Measurements from ENCODE around the gene NRXN3.

Gene NRXN3

GRCh38 chr14:79890527-79890926, 1720.4 kb downstream of the NRXN3 start:
- Histone ChIP-seq H3F3A (ENCODE audit: insufficient read depth) (no peaks in the 10 kb centered on the region), H3K9ac (ENCODE audit: low read length) (no peak overlapping the region), H3K36me3 (ENCODE audit: low read length) (no peaks in the 10 kb centered on the region), H3K27ac (ENCODE audit: low read depth, low read length) (no peak overlapping the region), H3K9me3 (ENCODE audit: insufficient read depth, low read length) (no peaks in the 10 kb centered on the region), H3K9me2 (replicated peaks; ENCODE audit: insufficient read depth, low read length) (no peaks in the 10 kb centered on the region), H4K20me1 (ENCODE audit: low read depth, low read length) (no peaks in the 10 kb centered on the region), H3K27me3 (ENCODE audit: low read length) (no peaks in the 10 kb centered on the region), H2AFZ (ENCODE audit: low read depth, low read length, severe bottlenecking) (no peak overlapping the region), H3K79me2 (ENCODE audit: insufficient read depth, low read length) (no peaks in the 10 kb centered on the region), H3K4me2 (ENCODE audit: low read depth, low read length, poor library complexity, severe bottlenecking) (no peak overlapping the region), H3K4me3 (ENCODE audit: insufficient read depth, low read length, poor library complexity, severe bottlenecking) (no peak overlapping the region)
- no peak for TF ChIP-seq EZH2phosphoT487 (conservative IDR thresholded peaks at IDR 0.05; ENCODE audit: low read length)

GRCh38 chr14:79896009-79896408, 1725.8 kb downstream of the NRXN3 start:
- Histone ChIP-seq H4K20me1 (ENCODE audit: low read depth, low read length) (no peaks in the 10 kb centered on the region), H3K9ac (ENCODE audit: low read length) (no peak overlapping the region), H3K27ac (ENCODE audit: low read depth, low read length) (no peak overlapping the region), H3K27me3 (ENCODE audit: low read length) (no peaks in the 10 kb centered on the region), H3K36me3 (ENCODE audit: low read length) (no peaks in the 10 kb centered on the region), H3F3A (ENCODE audit: insufficient read depth) (no peaks in the 10 kb centered on the region), H3K4me2 (ENCODE audit: low read depth, low read length, poor library complexity, severe bottlenecking) (no peak overlapping the region), H3K9me2 (replicated peaks; ENCODE audit: insufficient read depth, low read length) (no peaks in the 10 kb centered on the region), H3K79me2 (ENCODE audit: insufficient read depth, low read length) (no peaks in the 10 kb centered on the region), H3K9me3 (ENCODE audit: insufficient read depth, low read length) (no peaks in the 10 kb centered on the region), H2AFZ (ENCODE audit: low read depth, low read length, severe bottlenecking) (no peak overlapping the region), H3K4me3 (ENCODE audit: insufficient read depth, low read length, poor library complexity, severe bottlenecking) (no peak overlapping the region)
- TF ChIP-seq EZH2phosphoT487 (conservative IDR thresholded peaks at IDR 0.05; ENCODE audit: low read length): no peak
- TF ChIP-seq CTCF (IDR thresholded peaks at IDR 0.05; ENCODE audit: insufficient read depth, low read length, poor library complexity, severe bottlenecking): no peak

- H3K79me2 ChIP-seq (ENCODE audit: insufficient read depth, low read length): no peaks in the 10 kb centered on the region
- H3F3A ChIP-seq (ENCODE audit: insufficient read depth): no peaks in the 10 kb centered on the region
- no peak overlapping the region for H3K4me2 ChIP-seq (ENCODE audit: low read depth, low read length, poor library complexity, severe bottlenecking)
- TF ChIP-seq EZH2phosphoT487 (conservative IDR thresholded peaks at IDR 0.05; ENCODE audit: low read length) (no peak), CTCF (IDR thresholded peaks at IDR 0.05; ENCODE audit: insufficient read depth, low read length, poor library complexity, severe bottlenecking) (no peak)
- no peak overlapping the region for H3K4me3 ChIP-seq (ENCODE audit: insufficient read depth, low read length, poor library complexity, severe bottlenecking)
- H3K9ac ChIP-seq (ENCODE audit: low read length): no peak overlapping the region
- no peak overlapping the region for H3K27ac ChIP-seq (ENCODE audit: low read depth, low read length)
- H3K36me3 ChIP-seq (ENCODE audit: low read length): no peaks in the 10 kb centered on the region
- no peaks in the 10 kb centered on the region for H3K27me3 ChIP-seq (ENCODE audit: low read length)
- no peaks in the 10 kb centered on the region for H4K20me1 ChIP-seq (ENCODE audit: low read depth, low read length)
- H2AFZ ChIP-seq (ENCODE audit: low read depth, low read length, severe bottlenecking): no peak overlapping the region
- no peaks in the 10 kb centered on the region for H3K9me2 ChIP-seq (replicated peaks; ENCODE audit: insufficient read depth, low read length)
- H3K9me3 ChIP-seq (ENCODE audit: insufficient read depth, low read length): no peaks in the 10 kb centered on the region
Observed at GRCh38 chr14:79899610-79900009, 1729.4 kb downstream of the NRXN3 start.

- no peak for TF ChIP-seq CTCF (IDR thresholded peaks at IDR 0.05; ENCODE audit: insufficient read depth, low read length, poor library complexity, severe bottlenecking)
- TF ChIP-seq EZH2phosphoT487 (conservative IDR thresholded peaks at IDR 0.05; ENCODE audit: low read length): no peak
- no peaks in the 10 kb centered on the region for H4K20me1 ChIP-seq (ENCODE audit: low read depth, low read length)
- no peaks in the 10 kb centered on the region for H3K9me2 ChIP-seq (replicated peaks; ENCODE audit: insufficient read depth, low read length)
- no peak overlapping the region for H3K9ac ChIP-seq (ENCODE audit: low read length)
- H3K27ac ChIP-seq (ENCODE audit: low read depth, low read length): no peak overlapping the region
- H3K9me3 ChIP-seq (ENCODE audit: insufficient read depth, low read length): no peaks in the 10 kb centered on the region
- H2AFZ ChIP-seq (ENCODE audit: low read depth, low read length, severe bottlenecking): no peak overlapping the region
- H3K4me3 ChIP-seq (ENCODE audit: insufficient read depth, low read length, poor library complexity, severe bottlenecking): no peak overlapping the region
- H3K4me2 ChIP-seq (ENCODE audit: low read depth, low read length, poor library complexity, severe bottlenecking): no peak overlapping the region
- no peaks in the 10 kb centered on the region for H3K27me3 ChIP-seq (ENCODE audit: low read length)
- H3K36me3 ChIP-seq (ENCODE audit: low read length): no peaks in the 10 kb centered on the region
- H3F3A ChIP-seq (ENCODE audit: insufficient read depth): no peaks in the 10 kb centered on the region
- H3K79me2 ChIP-seq (ENCODE audit: insufficient read depth, low read length): no peaks in the 10 kb centered on the region
Observed at GRCh38 chr14:79904497-79904896, 1734.3 kb downstream of the NRXN3 start.
